Measurements from ENCODE around the gene ITM2A. TPM values are rescaled to one million over a fixed set of nuclear protein-coding genes. Genes with fewer than 3 reads are reported as not detected.

Gene ITM2A
- total and polyA plus RNA-seq, 7 donors = 5.8 to 23.2 (median 18.4) TPM

- intact Hi-C loops (cut with DNase I) = no loop called here
- Histone ChIP-seq H3K4me3 (no peak overlapping the region), H3K9me3 (no peaks in the 10 kb centered on the region), H3K36me3 (no peaks in the 10 kb centered on the region), H3K27me3 (no peaks in the 10 kb centered on the region), H3K4me1 (no peaks in the 10 kb centered on the region), H3K27ac (no peak overlapping the region)
- no peak for DNase-seq
- 71 to 81% methylated on average over 3 of the region's 3 CpGs for WGBS, 2 donors
- no peak for TF ChIP-seq POLR2A (IDR thresholded peaks at IDR 0.05)
- no peak for TF ChIP-seq EP300 (IDR thresholded peaks at IDR 0.05)
- no peak for TF ChIP-seq CTCF (IDR thresholded peaks at IDR 0.05)
- TF ChIP-seq POLR2AphosphoS5 (IDR thresholded peaks at IDR 0.05) = no peak
Observed at GRCh38 chrX:79412166-79412565, 45.0 kb upstream of the ITM2A start.

GRCh38 chrX:79409657-79410056, 42.5 kb upstream of the ITM2A start:
- intact Hi-C loops (cut with DNase I) = no loop called here
- no peaks in the 10 kb centered on the region for H3K9me3 ChIP-seq
- DNase-seq = no peak
- H3K4me1 ChIP-seq = no peaks in the 10 kb centered on the region
- no peak overlapping the region for H3K27ac ChIP-seq
- TF ChIP-seq POLR2A (IDR thresholded peaks at IDR 0.05) (no peak), EP300 (IDR thresholded peaks at IDR 0.05) (no peak), CTCF (IDR thresholded peaks at IDR 0.05) (no peak)
- H3K4me3 ChIP-seq = no peak overlapping the region
- no peaks in the 10 kb centered on the region for H3K36me3 ChIP-seq
- H3K27me3 ChIP-seq = no peaks in the 10 kb centered on the region

- no peak for DNase-seq
- WGBS, 2 donors = 82 to 87% methylated on average over 3 of the region's 3 CpGs
- Histone ChIP-seq H3K9me3 (no peaks in the 10 kb centered on the region), H3K36me3 (no peaks in the 10 kb centered on the region), H3K27ac (no peak overlapping the region), H3K27me3 (no peaks in the 10 kb centered on the region), H3K4me1 (no peaks in the 10 kb centered on the region), H3K4me3 (no peak overlapping the region)
- TF ChIP-seq EP300 (IDR thresholded peaks at IDR 0.05) (no peak), POLR2AphosphoS5 (IDR thresholded peaks at IDR 0.05) (no peak), CTCF (IDR thresholded peaks at IDR 0.05) (no peak), POLR2A (IDR thresholded peaks at IDR 0.05) (no peak)
- intact Hi-C loops (cut with DNase I) = no loop called here
Observed at GRCh38 chrX:79408623-79409322, 41.6 kb upstream of the ITM2A start.

- H3K36me3 ChIP-seq = no peaks in the 10 kb centered on the region
- intact Hi-C loops (cut with DNase I) = no loop called here
- no peaks in the 10 kb centered on the region for H3K27me3 ChIP-seq
- DNase-seq = no peak
- 75 to 84% methylated on average over 4 of the region's 4 CpGs for WGBS, 2 donors
- H3K27ac ChIP-seq = no peak overlapping the region
- TF ChIP-seq POLR2AphosphoS5 (IDR thresholded peaks at IDR 0.05) (no peak), CTCF (IDR thresholded peaks at IDR 0.05) (no peak), POLR2A (IDR thresholded peaks at IDR 0.05) (no peak), EP300 (IDR thresholded peaks at IDR 0.05) (no peak)
- H3K4me1 ChIP-seq = no peaks in the 10 kb centered on the region
- no peak overlapping the region for H3K4me3 ChIP-seq
- no peaks in the 10 kb centered on the region for H3K9me3 ChIP-seq
Observed at GRCh38 chrX:79400623-79401022, 33.5 kb upstream of the ITM2A start.

GRCh38 chrX:79375340-79375739, 8.2 kb upstream of the ITM2A start:
- no peak for DNase-seq
- WGBS, 2 donors = 7 to 61% methylated on average over 2 of the region's 2 CpGs
- H3K4me3 ChIP-seq = no peak overlapping the region
- H3K27ac ChIP-seq = no peak overlapping the region
- no peaks in the 10 kb centered on the region for H3K27me3 ChIP-seq
- TF ChIP-seq EP300 (IDR thresholded peaks at IDR 0.05) (no peak), POLR2AphosphoS5 (IDR thresholded peaks at IDR 0.05) (no peak), POLR2A (IDR thresholded peaks at IDR 0.05) (no peak), CTCF (IDR thresholded peaks at IDR 0.05) (no peak)
- no peaks in the 10 kb centered on the region for H3K4me1 ChIP-seq
- intact Hi-C loops (cut with DNase I) = no loop called here
- H3K9me3 ChIP-seq = no peaks in the 10 kb centered on the region
- no peaks in the 10 kb centered on the region for H3K36me3 ChIP-seq

All from sigmoid colon (tissue), 7 donors.